SH-SY5Y (cell line): Measurements from ENCODE around the gene NSD1.

Experiments
- GATA2 ChIP-seq: IDR thresholded peaks from 2 replicates; pipeline ENCODE4 v1.6.1; 2011; ENCODE audit warnings: mild to moderate bottlenecking, low read depth, low read length
- GATA3 ChIP-seq: IDR thresholded peaks from 2 replicates; pipeline ENCODE4 v1.6.1; 2011; ENCODE audit warnings: low read depth, mild to moderate bottlenecking, low read length, moderate library complexity

- TF ChIP-seq GATA3: no peak
- no peak for TF ChIP-seq GATA2
Observed at GRCh38 chr5:177306674-177307543, 173.3 kb downstream of the NSD1 start.
